H1 (cell line): ENCODE measurements around the gene DHRS3. TPM values are rescaled to one million over a fixed set of nuclear protein-coding genes. Genes with fewer than 3 reads are reported as not detected.

Source experiments
- CTCF ChIA-PET: fragments of 300-600 bp; sonication (Branson Sonifier 250); formaldehyde crosslinking; loops from one replicate; lab custom pipeline; 2021; ENCODE audit not compliant: partially characterized antibody; lab: Charles Lee
- POLR2A ChIA-PET: fragments of 300-600 bp; sonication (Branson Sonifier 250); formaldehyde crosslinking; loops from one replicate; lab custom pipeline; 2021; ENCODE audit warnings: inconsistent platforms; ENCODE audit not compliant: partially characterized antibody; lab: Charles Lee
- DNase-seq, 2 experiments: peaks; one replicate each; pipeline versions ENCODE4 v3.0.0 to v3.0.0-alpha.2; 2010 to 2022; ENCODE audit warnings: low spot score in 2 of 2, low read depth in 1 of 2, mixed read lengths in 1 of 2
- FAIRE-seq: peaks from 2 replicates; lab custom pipeline; 2011; peaks lifted over from hg19 to GRCh38; lab: Jason Lieb, UNC
- H2AFZ ChIP-seq: 2 replicates; pipeline ENCODE4 v1.8.1; 2012; ENCODE audit warnings: low read length, inconsistent platforms
- H2AK5ac ChIP-seq: 2 replicates; pipeline ENCODE4 v1.6.1; 2013; ENCODE audit warnings: low read depth, low read length
- H2BK120ac ChIP-seq: replicated peaks from 2 replicates; pipeline ENCODE3; 2013; ENCODE audit warnings: low read depth, low read length, inconsistent platforms
- H2BK12ac ChIP-seq: 2 replicates; pipeline ENCODE4 v1.6.1; 2013; ENCODE audit warnings: low read depth, low read length
- H2BK15ac ChIP-seq: 2 replicates; pipeline ENCODE4 v1.6.1; 2013; ENCODE audit warnings: low read length
- H2BK20ac ChIP-seq: 2 replicates; pipeline ENCODE4 v1.6.1; 2013; ENCODE audit warnings: low read length
- H2BK5ac ChIP-seq: 2 replicates; pipeline ENCODE4 v1.6.1; 2013; ENCODE audit warnings: low read depth, low read length
- H3K14ac ChIP-seq: 2 replicates; pipeline ENCODE4 v1.6.1; 2013; ENCODE audit warnings: inconsistent platforms; ENCODE audit not compliant: insufficient read length
- H3K18ac ChIP-seq: 2 replicates; pipeline ENCODE4 v1.6.1; 2013; ENCODE audit warnings: low read length; ENCODE audit errors: extremely low read depth
- H3K23ac ChIP-seq: 2 replicates; pipeline ENCODE4 v1.6.1; 2013; ENCODE audit warnings: inconsistent platforms; ENCODE audit not compliant: insufficient read length
- H3K23me2 ChIP-seq: 2 replicates; pipeline ENCODE4 v1.6.1; 2013; ENCODE audit warnings: low read depth, low read length
- H3K27ac ChIP-seq: 2 replicates; pipeline ENCODE4 v1.6.1; 2011; ENCODE audit warnings: low read depth, low read length, inconsistent platforms
- H3K27me3 ChIP-seq, 4 experiments: replicated peaks in 1 of 4; 1 replicate in 1 of 4; 2 replicates in 3 of 4; pipeline versions ENCODE4 v1.6.1 to v1.8.1; 2011 to 2013; ENCODE audit warnings: low read length in 3 of 4, mild to moderate bottlenecking in 3 of 4, inconsistent platforms in 2 of 4, mixed read lengths in 2 of 4, moderate library complexity in 1 of 4; ENCODE audit not compliant: control insufficient read depth in 3 of 4, insufficient read depth in 3 of 4; ENCODE audit errors: extremely low read depth in 1 of 4
- H3K36me3 ChIP-seq, 4 experiments: 2 replicates each; pipeline versions ENCODE4 v1.6.1 to v1.8.1; 2011 to 2013; ENCODE audit warnings: mild to moderate bottlenecking in 4 of 4, low read length in 3 of 4, moderate library complexity in 2 of 4, control low read depth in 1 of 4, inconsistent platforms in 1 of 4; ENCODE audit not compliant: insufficient read depth in 4 of 4, control insufficient read depth in 2 of 4
- H3K4ac ChIP-seq: replicated peaks from 2 replicates; pipeline ENCODE3; 2013; ENCODE audit warnings: low read length, low read depth, mixed read lengths, inconsistent platforms; ENCODE audit not compliant: insufficient read length
- H3K4me1 ChIP-seq, 4 experiments: replicated peaks in 1 of 4; 1 replicate in 1 of 4; 2 replicates in 3 of 4; pipeline versions ENCODE4 v1.6.1 to v1.8.1; 2011 to 2013; ENCODE audit warnings: low read length in 3 of 4, inconsistent platforms in 2 of 4, mixed read lengths in 1 of 4; ENCODE audit not compliant: insufficient read depth in 4 of 4, control insufficient read depth in 3 of 4
- H3K4me2 ChIP-seq, 2 experiments: 2 replicates each; pipeline versions ENCODE4 v1.6.1 to v1.8.1; 2011 to 2013; ENCODE audit warnings: low read depth in 2 of 2, low read length in 2 of 2, control low read depth in 1 of 2, inconsistent platforms in 1 of 2, mild to moderate bottlenecking in 1 of 2; ENCODE audit not compliant: insufficient read depth in 1 of 2
- H3K4me3 ChIP-seq, 4 experiments: fragments of 200-600, 300-600 bp in 1 of 4; sonication (generic), shearing (Covaris generic), sonication (Bioruptor Twin) in 1 of 4; 2 replicates each; pipeline versions ENCODE4 v1.5.1 to v1.8.1; 2011 to 2016; ENCODE audit warnings: low read length in 4 of 4, low read depth in 3 of 4, control low read depth in 2 of 4, inconsistent platforms in 2 of 4, mild to moderate bottlenecking in 2 of 4, mixed read lengths in 1 of 4, moderate library complexity in 1 of 4; ENCODE audit not compliant: insufficient read depth in 2 of 4; ENCODE audit errors: extremely low read depth in 1 of 4
- H3K56ac ChIP-seq: replicated peaks from 2 replicates; pipeline ENCODE3; 2013; ENCODE audit warnings: low read depth, mild to moderate bottlenecking, mixed read lengths, low read length, inconsistent platforms; ENCODE audit not compliant: insufficient read length
- H3K79me1 ChIP-seq: 2 replicates; pipeline ENCODE4 v1.6.1; 2013; ENCODE audit warnings: low read depth, low read length, control low read depth
- H3K79me2 ChIP-seq, 2 experiments: 2 replicates each; pipeline versions ENCODE4 v1.6.1 to v1.8.1; 2012 to 2013; ENCODE audit warnings: low read length in 2 of 2, mild to moderate bottlenecking in 2 of 2, inconsistent platforms in 1 of 2; ENCODE audit not compliant: insufficient read depth in 2 of 2, control insufficient read depth in 1 of 2
- H3K9ac ChIP-seq, 4 experiments: replicated peaks in 1 of 4; 1 replicate in 1 of 4; 2 replicates in 3 of 4; pipeline versions ENCODE4 v1.6.1 to v1.8.1; 2011 to 2013; ENCODE audit warnings: low read depth in 3 of 4, low read length in 3 of 4, control low read depth in 2 of 4, mild to moderate bottlenecking in 2 of 4, moderate library complexity in 2 of 4, inconsistent platforms in 1 of 4; ENCODE audit errors: extremely low read depth in 1 of 4
- H3K9me3 ChIP-seq, 2 experiments: 2 replicates each; pipeline versions ENCODE4 v1.6.1 to v1.8.1; 2012 to 2013; ENCODE audit warnings: mild to moderate bottlenecking in 2 of 2, moderate library complexity in 2 of 2, control low read depth in 1 of 2, inconsistent platforms in 1 of 2, low read depth in 1 of 2, low read length in 1 of 2, mixed read lengths in 1 of 2; ENCODE audit not compliant: insufficient read depth in 2 of 2
- H4K20me1 ChIP-seq, 2 experiments: replicated peaks in 1 of 2; 2 replicates each; pipeline versions ENCODE3 to v1.8.1; 2011 to 2013; ENCODE audit warnings: inconsistent platforms in 2 of 2, low read length in 2 of 2, mild to moderate bottlenecking in 1 of 2; ENCODE audit not compliant: insufficient read depth in 2 of 2, control insufficient read depth in 1 of 2
- H4K5ac ChIP-seq: 2 replicates; pipeline ENCODE4 v1.6.1; 2013; ENCODE audit warnings: low read length, low read depth, mixed read lengths, inconsistent platforms; ENCODE audit not compliant: insufficient read length
- H4K8ac ChIP-seq: 2 replicates; pipeline ENCODE4 v1.8.0; 2013; ENCODE audit warnings: mild to moderate bottlenecking, moderate library complexity, low read length, inconsistent platforms; ENCODE audit not compliant: insufficient read depth; ENCODE audit errors: extremely low read depth
- H4K91ac ChIP-seq: replicated peaks from 2 replicates; pipeline ENCODE3; 2013; ENCODE audit warnings: low read length, mixed read lengths, inconsistent platforms; ENCODE audit not compliant: insufficient read length
- GTF2F1 ChIP-seq: IDR thresholded peaks from 2 replicates; pipeline ENCODE4 v1.6.1; 2012; ENCODE audit warnings: low read depth, low read length, improper control_type of control experiment, borderline replicate concordance
- SIRT6 ChIP-seq: IDR thresholded peaks from one replicate; pipeline ENCODE4 v1.7.1; 2012; ENCODE audit warnings: low read length, inconsistent platforms
- WGBS, 2 experiments: shearing (Covaris generic) in 1 of 2; methylation state at CpG; one replicate each; pipeline versions ENCODE4 v1.1.6 to v1.1.7; 2013 to 2015; ENCODE audit warnings: low lambda C conversion rate in 2 of 2, mixed read lengths in 2 of 2, inconsistent platforms in 1 of 2, low coverage in 1 of 2, missing lambda C conversion rate in 1 of 2; ENCODE audit not compliant: insufficient replicate concordance in 2 of 2, insufficient coverage in 1 of 2, insufficient read length in 1 of 2; ENCODE audit errors: extremely low coverage in 1 of 2, missing lambda C conversion rate in 1 of 2; 5-methylcytosine and 5-hydroxymethylcytosine counted together
- polyA plus RNA-seq, 7 experiments: library from polyadenylated mRNA; depleted of rRNA in 3 of 7; stranded (reverse) in 5 of 7; unstranded in 2 of 7; fragments of >200 nt in 5 of 7; fragments of 200-250 nt in 2 of 7; gene quantifications; 1 replicate in 5 of 7; 2 replicates in 1 of 7; 4 replicates in 1 of 7; pipeline versions ENCODE4 v1.2.1 to v1.2.3, GENCODE V29; 2011 to 2013; ENCODE audit warnings: missing spikeins in 2 of 7, mixed read lengths in 2 of 7
- total RNA-seq: library from RNA; stranded (reverse); fragmentation: NEBNext Ultra II Directional; extraction: Animal tissue kit (Norgen Biotek cat#: 25700); gene quantifications from 2 replicates; pipeline ENCODE4 v1.2.1, GENCODE V29; 2021

DHRS3 gene
- total and polyA plus RNA-seq, 2 of the 8 experiments (the other 6 are each of a cell fraction or from before 2014, with no cell fraction given), result 32.5 to 36.4 TPM

DNA sequence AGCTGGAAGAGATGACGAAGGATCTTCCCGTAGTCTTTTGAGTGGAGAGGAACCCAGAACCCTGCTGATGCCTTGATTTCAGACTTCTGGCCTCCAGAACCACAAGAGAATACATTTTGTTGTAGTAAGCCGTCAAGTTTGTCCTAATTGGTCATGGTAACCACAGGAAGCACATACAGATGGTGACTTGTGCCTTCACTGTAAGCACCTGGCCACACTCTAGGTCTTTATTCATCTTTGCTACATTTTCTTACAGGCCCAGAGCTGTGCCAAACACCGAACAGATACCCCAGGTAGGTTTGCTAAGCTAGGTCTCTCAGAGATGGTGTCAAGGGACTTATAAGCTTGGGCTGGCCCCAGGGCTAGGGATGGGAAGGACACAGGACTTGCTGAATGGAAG is 4.8 kb downstream of the DHRS3 start:
- Histone ChIP-seq H3K4me1 (peaks cover 5 to 10% (median 6%) of the 10 kb centered on the region in 4 experiments; a peak in 6 of 7 replicates), H3K4me2 (no peak overlapping the region), H4K20me1 (peaks cover 1 to 19% of the 10 kb centered on the region in 2 experiments), H4K91ac (no peak overlapping the region), H4K8ac (no peak overlapping the region), H2AFZ (no peak overlapping the region), H2BK5ac (0 out of 2 replicates have a peak overlapping the region, but pooled peaks have one; percentile 54), H4K5ac (no peak overlapping the region), H3K79me1 (peaks cover 25% of the 10 kb centered on the region), H3K79me2 (peaks cover 25 to 70% of the 10 kb centered on the region in 2 experiments), H3K9me3 (no peaks in the 10 kb centered on the region), H3K9ac (no peak overlapping the region), H3K4me3 (no peak overlapping the region), H2BK12ac (no peak overlapping the region), H3K27ac (no peak overlapping the region), H3K23me2 (peaks cover 13% of the 10 kb centered on the region; the same call in 1 of the 2 replicates), H2AK5ac (peak overlapping the region; percentile 11; the same call in 1 of the 2 replicates), H3K56ac (no peak overlapping the region), H3K36me3 (peaks cover 3 to 28% (median 5%) of the 10 kb centered on the region in 4 experiments; a peak in 6 of 8 replicates), H3K18ac (no peak overlapping the region; the same call in 1 of the 2 replicates), H3K27me3 (no peaks in the 10 kb centered on the region; a peak in 1 of 7 replicates), H3K14ac (no peak overlapping the region), H2BK120ac (no peak overlapping the region), H2BK15ac (no peak overlapping the region; the same call in 1 of the 2 replicates), H2BK20ac (no peak overlapping the region), H3K4ac (no peak overlapping the region), H3K23ac (no peak overlapping the region)
- no peak for FAIRE-seq
- DNase-seq, result no peak
- ChIA-PET CTCF (interaction anchor here (0.7 to 2.7 kb wide), 4 partner anchors 12 to 158 kb away, joined by 3 to 17 read pairs (median 4); no protein-coding TSS in a partner anchor), POLR2A (interaction anchor here (11.4 kb wide), 1 partner anchor 12 kb away, joined by 107 read pairs; no protein-coding TSS in a partner anchor)
- TF ChIP-seq GTF2F1, result no peak
- TF ChIP-seq SIRT6, result no peak
- 95% methylated on average over 4 of the region's 4 CpGs; no CpG with 5 or more reads in 1 of the 2 experiments for whole genome bisulfite sequencing, 2 experiments
